HCT116 (cell line): ENCODE data around the gene CENPT. TPM values are rescaled to one million over a fixed set of nuclear protein-coding genes. Genes with fewer than 3 reads are reported as not detected.

Source experiments
- ATAC-seq: fragments of 200-7000 bp; cut with Tn5 transposase; 2 replicates; pipeline ENCODE4 v1.9.1; 2020; ENCODE audit warnings: mild to moderate bottlenecking, moderate library complexity
- BruUV-seq: library from RNA; stranded (reverse); fragments of 400-500 nt; replicated peaks from 2 replicates; lab custom pipeline; 2021; lab: Mats Ljungman, UMichigan
- CTCF ChIA-PET: fragments of 300-600 bp; sonication (Branson Sonifier 250); formaldehyde crosslinking; loops from one replicate; lab custom pipeline; 2021; ENCODE audit warnings: antibody characterized with exemption; lab: Charles Lee
- POLR2A ChIA-PET: fragments of 300-600, 350-600 bp; sonication (Branson Sonifier 250); formaldehyde crosslinking; loops from one replicate; lab custom pipeline; 2021; ENCODE audit warnings: antibody characterized with exemption; lab: Charles Lee
- RAD21 ChIA-PET, 2 experiments: fragments of 300-600 bp; sonication (Branson Sonifier 250); formaldehyde crosslinking; loops; one replicate each; lab custom pipeline; 2023; ENCODE audit warnings: low total read pairs in 2 of 2; ENCODE audit not compliant: uncharacterized antibody in 2 of 2, unreplicated experiment in 2 of 2, low non-redundant PET in 1 of 2; lab: Charles Lee
- DNase-seq: peaks from one replicate; pipeline ENCODE4 v3.0.0-alpha.2; 2010; ENCODE audit warnings: low read depth, low spot score
- H2AFZ ChIP-seq: fragments of 200-600 bp; shearing (Covaris generic), sonication (generic); 2 replicates; pipeline ENCODE4 v1.6.1; 2017; ENCODE audit warnings: low read depth, mixed run types, mixed read lengths, antibody characterized with exemption, low read length; ENCODE audit not compliant: poor library complexity, severe bottlenecking
- H3K27ac ChIP-seq: 2 replicates; pipeline ENCODE4 v1.5.1; 2012; ENCODE audit warnings: low read depth, low read length
- H3K27me3 ChIP-seq: fragments of 200-600 bp; sonication (generic); 2 replicates; pipeline ENCODE4 v1.6.1; 2016; ENCODE audit warnings: mixed run types, low read length, mixed read lengths; ENCODE audit not compliant: insufficient read depth
- H3K36me3 ChIP-seq, 2 experiments: fragments of 200-500 bp in 1 of 2; fragments of 200-600 bp in 1 of 2; sonication (Bioruptor generic) in 1 of 2; sonication (generic) in 1 of 2; 2 replicates each; pipeline versions ENCODE4 v1.5.1 to v1.6.1; 2014 to 2016; ENCODE audit warnings: low read length in 2 of 2, inconsistent platforms in 1 of 2, mixed read lengths in 1 of 2, mixed run types in 1 of 2; ENCODE audit not compliant: insufficient read depth in 2 of 2, control insufficient read depth in 1 of 2
- H3K4me1 ChIP-seq, 2 experiments: fragments of 200-600 bp in 1 of 2; sonication (generic) in 1 of 2; 2 replicates each; pipeline versions ENCODE4 v1.5.1 to v1.6.1; 2012 to 2017; ENCODE audit warnings: low read length in 2 of 2, inconsistent platforms in 1 of 2, mild to moderate bottlenecking in 1 of 2, mixed read lengths in 1 of 2, mixed run types in 1 of 2, moderate library complexity in 1 of 2; ENCODE audit not compliant: insufficient read depth in 2 of 2, control insufficient read depth in 1 of 2
- H3K4me2 ChIP-seq: fragments of 200-600 bp; sonication (generic); 2 replicates; pipeline ENCODE4 v1.6.1; 2017; ENCODE audit warnings: mixed run types, low read length, mixed read lengths
- H3K4me3 ChIP-seq, 2 experiments: fragments of 200-600 bp in 1 of 2; sonication (generic) in 1 of 2; replicated peaks in 1 of 2; 2 replicates each; pipeline ENCODE4 v1.5.1; 2011 to 2016; ENCODE audit warnings: low read length in 2 of 2, control low read depth in 1 of 2, low read depth in 1 of 2, mild to moderate bottlenecking in 1 of 2, mixed read lengths in 1 of 2, mixed run types in 1 of 2
- H3K79me2 ChIP-seq: fragments of 200-600 bp; sonication (generic); 2 replicates; pipeline ENCODE4 v1.6.1; 2017; ENCODE audit warnings: mild to moderate bottlenecking, mixed run types, low read length, moderate library complexity, mixed read lengths; ENCODE audit not compliant: insufficient read depth
- H3K9ac ChIP-seq: fragments of 200-600 bp; sonication (generic); 2 replicates; pipeline ENCODE4 v1.6.1; 2016; ENCODE audit warnings: low read length, mixed read lengths
- H3K9me2 ChIP-seq: fragments of 200-600 bp; sonication (generic), shearing (Covaris generic); 2 replicates; pipeline ENCODE4 v1.6.1; 2017; ENCODE audit warnings: mixed run types, mild to moderate bottlenecking, moderate library complexity; ENCODE audit not compliant: insufficient read depth
- H3K9me3 ChIP-seq, 2 experiments: fragments of 200-500 bp in 1 of 2; fragments of 200-600 bp in 1 of 2; sonication (Bioruptor generic) in 1 of 2; sonication (generic) in 1 of 2; 2 replicates each; pipeline ENCODE4 v1.6.1; 2014 to 2017; ENCODE audit warnings: low read length in 2 of 2, mixed read lengths in 2 of 2, inconsistent platforms in 1 of 2, low read depth in 1 of 2, mild to moderate bottlenecking in 1 of 2, mixed run types in 1 of 2, moderate library complexity in 1 of 2; ENCODE audit not compliant: control insufficient read depth in 1 of 2, insufficient read depth in 1 of 2
- H4K20me1 ChIP-seq: fragments of 200-600 bp; sonication (generic), shearing (Covaris generic); 2 replicates; pipeline ENCODE4 v1.6.1; 2017; ENCODE audit warnings: mixed run types, mild to moderate bottlenecking, moderate library complexity; ENCODE audit not compliant: insufficient read depth
- CBX3 ChIP-seq: IDR thresholded peaks from 2 replicates; pipeline ENCODE4 v1.6.1; 2012; ENCODE audit warnings: low read depth
- CEBPB ChIP-seq: IDR thresholded peaks from 2 replicates; pipeline ENCODE4 v1.6.1; 2012; ENCODE audit warnings: low read depth
- EGR1 ChIP-seq: IDR thresholded peaks from 2 replicates; pipeline ENCODE4 v1.6.1; 2012; ENCODE audit warnings: low read depth
- EZH2phosphoT487 ChIP-seq: fragments of 200-600 bp; IDR thresholded peaks from 2 replicates; pipeline ENCODE4 v1.6.1; 2018; ENCODE audit warnings: antibody characterized with exemption, borderline replicate concordance
- FOSL1 ChIP-seq: IDR thresholded peaks from 2 replicates; pipeline ENCODE4 v1.6.1; 2012; ENCODE audit warnings: low read depth
- JUND ChIP-seq: IDR thresholded peaks from 2 replicates; pipeline ENCODE4 v1.6.1; 2012
- POLR2A ChIP-seq: IDR thresholded peaks from 2 replicates; pipeline ENCODE4 v1.7.0; 2011; ENCODE audit warnings: borderline replicate concordance; ENCODE audit not compliant: insufficient read depth, insufficient read length; ENCODE audit errors: extremely low read depth
- POLR2AphosphoS5 ChIP-seq: IDR thresholded peaks from 2 replicates; pipeline ENCODE4 v1.6.1; 2011; ENCODE audit warnings: mild to moderate bottlenecking, low read depth, low read length, moderate library complexity
- RAD21 ChIP-seq: IDR thresholded peaks from 2 replicates; pipeline ENCODE4 v1.6.1; 2012; ENCODE audit warnings: low read depth, mild to moderate bottlenecking
- SP1 ChIP-seq: IDR thresholded peaks from 2 replicates; pipeline ENCODE4 v1.6.1; 2012; ENCODE audit warnings: low read depth
- SRF ChIP-seq: IDR thresholded peaks from 2 replicates; pipeline ENCODE4 v1.6.1; 2012; ENCODE audit warnings: low read depth
- TCF7L2 ChIP-seq: IDR thresholded peaks from 2 replicates; pipeline ENCODE4 v1.7.0; 2011; ENCODE audit warnings: borderline replicate concordance, inconsistent platforms; ENCODE audit not compliant: insufficient read depth, insufficient read length; ENCODE audit errors: extremely low read depth
- YY1 ChIP-seq: IDR thresholded peaks from 2 replicates; pipeline ENCODE4 v1.6.1; 2011; ENCODE audit warnings: low read length, low read depth, moderate library complexity, mild to moderate bottlenecking; ENCODE audit not compliant: insufficient replicate concordance; ENCODE audit errors: extremely low read depth
- ZFX ChIP-seq: fragments of 450-650 bp; IDR thresholded peaks from 2 replicates; pipeline ENCODE4 v1.6.1; 2017
- ZNF274 ChIP-seq: fragments of 200-500 bp; sonication (Bioruptor generic); IDR thresholded peaks from 2 replicates; pipeline ENCODE4 v1.6.1; 2014; ENCODE audit warnings: mild to moderate bottlenecking, low read depth, low read length, inconsistent platforms
- intact Hi-C: fragments of 100-400 bp; cut with micrococcal nuclease; formaldehyde crosslinking; loops from 2 replicates; pipeline ENCODE4 v1.10.0; 2022
- total RNA-seq: library from RNA; stranded (reverse); gene quantifications from one replicate; pipeline ENCODE4 v1.2.1, GENCODE V29; 2021; ENCODE audit not compliant: unreplicated experiment
- TF ChIP-seq, protein P1 (sequence below): IDR thresholded peaks from 2 replicates; pipeline ENCODE4 v1.6.1; 2011; ENCODE audit warnings: mild to moderate bottlenecking, low read length, moderate library complexity; ENCODE audit not compliant: insufficient replicate concordance; ENCODE audit errors: extremely low read depth
- TF ChIP-seq, protein P2 (sequence below): IDR thresholded peaks from 2 replicates; pipeline ENCODE4 v1.6.1; 2012
- TF ChIP-seq, protein P3 (sequence below): IDR thresholded peaks from 2 replicates; pipeline ENCODE4 v1.6.1; 2012

Gene CENPT
- total RNA-seq, 1 experiment from 2014 or later = 40.5 TPM

DNA sequence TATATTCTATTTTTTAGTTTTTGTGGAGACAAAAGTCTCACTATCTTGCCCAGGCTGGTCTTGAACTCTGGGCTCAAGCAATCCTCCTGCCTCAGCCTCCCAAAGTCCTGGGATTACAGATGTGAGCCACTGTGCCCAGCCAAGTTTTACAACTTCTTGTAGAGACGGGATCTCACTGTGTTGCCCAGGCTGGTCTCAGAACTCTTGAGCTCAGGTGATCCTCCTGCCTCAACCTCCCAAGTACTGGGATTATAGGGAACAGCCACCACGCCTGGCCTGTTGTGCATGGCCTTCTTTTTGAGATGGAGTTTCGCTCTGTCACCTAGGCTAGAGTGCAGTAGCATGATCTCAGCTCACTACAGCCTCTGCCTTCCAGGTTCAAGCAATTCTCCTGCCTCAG lies 6.2 kb upstream of the CENPT start:
- BruUV-seq = no TSS peak
- Histone ChIP-seq H3K79me2 (peaks cover 98% of the 10 kb centered on the region), H3K27me3 (no peaks in the 10 kb centered on the region), H4K20me1 (peaks cover 8% of the 10 kb centered on the region; the same call in 1 of the 2 replicates), H3K4me3 (no peak overlapping the region), H3K36me3 (peaks cover 4 to 10% of the 10 kb centered on the region in 2 experiments; a peak in 2 of 4 replicates), H2AFZ (no peak overlapping the region), H3K4me2 (no peak overlapping the region), H3K9me2 (no peaks in the 10 kb centered on the region), H3K27ac (no peak overlapping the region), H3K9me3 (no peaks in the 10 kb centered on the region), H3K4me1 (peaks cover 9 to 25% of the 10 kb centered on the region in 2 experiments; a peak in 3 of 4 replicates), H3K9ac (no peak overlapping the region)
- ChIA-PET RAD21 (no interaction called here), CTCF (no interaction called here), POLR2A (no interaction called here)
- no peak for TF ChIP-seq FOSL1
- TF ChIP-seq POLR2A = no peak
- TF ChIP-seq, protein P1, sequence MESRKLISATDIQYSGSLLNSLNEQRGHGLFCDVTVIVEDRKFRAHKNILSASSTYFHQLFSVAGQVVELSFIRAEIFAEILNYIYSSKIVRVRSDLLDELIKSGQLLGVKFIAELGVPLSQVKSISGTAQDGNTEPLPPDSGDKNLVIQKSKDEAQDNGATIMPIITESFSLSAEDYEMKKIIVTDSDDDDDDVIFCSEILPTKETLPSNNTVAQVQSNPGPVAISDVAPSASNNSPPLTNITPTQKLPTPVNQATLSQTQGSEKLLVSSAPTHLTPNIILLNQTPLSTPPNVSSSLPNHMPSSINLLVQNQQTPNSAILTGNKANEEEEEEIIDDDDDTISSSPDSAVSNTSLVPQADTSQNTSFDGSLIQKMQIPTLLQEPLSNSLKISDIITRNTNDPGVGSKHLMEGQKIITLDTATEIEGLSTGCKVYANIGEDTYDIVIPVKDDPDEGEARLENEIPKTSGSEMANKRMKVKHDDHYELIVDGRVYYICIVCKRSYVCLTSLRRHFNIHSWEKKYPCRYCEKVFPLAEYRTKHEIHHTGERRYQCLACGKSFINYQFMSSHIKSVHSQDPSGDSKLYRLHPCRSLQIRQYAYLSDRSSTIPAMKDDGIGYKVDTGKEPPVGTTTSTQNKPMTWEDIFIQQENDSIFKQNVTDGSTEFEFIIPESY = no peak
- no peak for TF ChIP-seq RAD21
- DNase-seq (no peak), ATAC-seq (no peak)
- intact Hi-C loops = no loop called here

DNA sequence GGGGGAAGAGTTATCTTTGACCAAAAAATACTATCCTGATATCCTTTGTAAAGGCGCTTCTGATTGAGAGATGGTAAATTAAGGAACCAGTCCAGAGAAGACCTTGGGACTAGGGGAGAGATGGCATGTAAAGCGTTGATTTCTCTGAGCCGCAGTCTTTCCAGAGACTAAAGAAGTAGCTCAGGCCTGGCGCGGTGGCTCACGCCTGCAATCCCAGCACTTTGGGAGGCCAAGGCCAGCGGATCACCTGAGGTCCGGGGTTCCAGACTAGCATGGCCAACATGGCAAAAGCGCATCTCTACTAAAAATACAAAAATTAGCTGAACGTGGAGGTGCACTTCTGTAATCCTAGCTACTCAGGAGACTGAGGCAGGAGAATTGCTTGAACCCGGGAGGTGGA lies 625 bp upstream of the CENPT start:
- H3K9me2 ChIP-seq = no peaks in the 10 kb centered on the region
- ChIA-PET POLR2A (no interaction called here), RAD21 (no interaction called here), CTCF (no interaction called here)
- H2AFZ ChIP-seq = no peak overlapping the region
- peak overlapping the region; percentile 83 to 96 for H3K4me3 ChIP-seq
- peaks cover 72% of the 10 kb centered on the region for H3K79me2 ChIP-seq
- H3K27me3 ChIP-seq = no peaks in the 10 kb centered on the region
- H3K36me3 ChIP-seq = peaks cover 4 to 6% of the 10 kb centered on the region in 2 experiments; a peak in 2 of 4 replicates
- peaks cover 15 to 37% of the 10 kb centered on the region in 2 experiments for H3K4me1 ChIP-seq
- ATAC-seq (no peak), DNase-seq (no peak)
- peak overlapping the region; percentile 83 for H3K27ac ChIP-seq
- no peaks in the 10 kb centered on the region for H3K9me3 ChIP-seq
- H3K4me2 ChIP-seq = peak overlapping the region; percentile 82
- H4K20me1 ChIP-seq = peaks cover 4% of the 10 kb centered on the region; the same call in 1 of the 2 replicates
- intact Hi-C loops = no loop called here
- no TSS peak for BruUV-seq
- peak overlapping the region; percentile 93 for H3K9ac ChIP-seq
- no peak for TF ChIP-seq YY1
- no peak for TF ChIP-seq POLR2AphosphoS5
- no peak for TF ChIP-seq TCF7L2
- TF ChIP-seq, protein P2, sequence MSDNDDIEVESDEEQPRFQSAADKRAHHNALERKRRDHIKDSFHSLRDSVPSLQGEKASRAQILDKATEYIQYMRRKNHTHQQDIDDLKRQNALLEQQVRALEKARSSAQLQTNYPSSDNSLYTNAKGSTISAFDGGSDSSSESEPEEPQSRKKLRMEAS = no peak
- no peak for TF ChIP-seq CEBPB
- no peak for TF ChIP-seq SP1
- no peak for TF ChIP-seq ZNF274
- no peak for TF ChIP-seq EGR1
- TF ChIP-seq CBX3 = no peak
- TF ChIP-seq, protein P3, sequence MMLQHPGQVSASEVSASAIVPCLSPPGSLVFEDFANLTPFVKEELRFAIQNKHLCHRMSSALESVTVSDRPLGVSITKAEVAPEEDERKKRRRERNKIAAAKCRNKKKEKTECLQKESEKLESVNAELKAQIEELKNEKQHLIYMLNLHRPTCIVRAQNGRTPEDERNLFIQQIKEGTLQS = no peak
- TF ChIP-seq, protein P1 = no peak
- no peak for TF ChIP-seq SRF
- TF ChIP-seq ZFX = no peak
- no peak for TF ChIP-seq RAD21
- no peak for TF ChIP-seq EZH2phosphoT487
- no peak for TF ChIP-seq JUND
- no peak for TF ChIP-seq POLR2A
